Heart left ventricle (tissue), 16 donors: ENCODE results near the gene IVD. TPM values are rescaled to one million over a fixed set of nuclear protein-coding genes. Genes with fewer than 3 reads are reported as not detected.

Experiments used
- ATAC-seq, 4 donors: fragments of 200-7000 bp; cut with Tn5 transposase; one replicate each; pipeline ENCODE4 v1.9.1; 2020 to 2022; ENCODE audit warnings: moderate library complexity in 4 of 4, mild to moderate bottlenecking in 3 of 4, moderate number of reproducible peaks in 1 of 4
- DNase-seq, 5 donors: peaks; one replicate each; pipeline ENCODE4 v3.0.0-alpha.2; 2020
- H3K27ac ChIP-seq, 12 donors: fragments of 200-600 bp; sonication (generic) in 4 of 12; one replicate each; pipeline versions ENCODE4 v1.5.0 to v1.8.0; 2016 to 2022; ENCODE audit warnings: mild to moderate bottlenecking in 2 of 12
- H3K27me3 ChIP-seq, 9 donors: fragments of 200-600 bp; sonication (generic) in 2 of 9; one replicate each; pipeline versions ENCODE4 v1.5.1 to v1.8.0; 2016 to 2022; ENCODE audit warnings: mild to moderate bottlenecking in 3 of 9
- H3K36me3 ChIP-seq, 9 donors: fragments of 200-600 bp; sonication (generic) in 2 of 9; one replicate each; pipeline versions ENCODE4 v1.5.0 to v1.8.0; 2018 to 2022; ENCODE audit warnings: mild to moderate bottlenecking in 2 of 9
- H3K4me1 ChIP-seq, 12 donors: fragments of 200-600 bp; sonication (generic) in 4 of 12; one replicate each; pipeline versions ENCODE4 v1.5.0 to v1.8.0; 2016 to 2022; ENCODE audit warnings: mild to moderate bottlenecking in 3 of 12
- H3K4me3 ChIP-seq, 12 donors: fragments of 200-600 bp; sonication (generic) in 4 of 12; one replicate each; pipeline versions ENCODE4 v1.5.0 to v1.8.0; 2017 to 2022; ENCODE audit warnings: mild to moderate bottlenecking in 9 of 12, moderate library complexity in 4 of 12
- H3K9me3 ChIP-seq, 12 donors: fragments of 200-600 bp; sonication (generic) in 4 of 12; one replicate each; pipeline versions ENCODE4 v1.5.0 to v1.8.0; 2016 to 2022; ENCODE audit warnings: mild to moderate bottlenecking in 1 of 12
- CTCF ChIP-seq, 12 donors: fragments of 200-600 bp; sonication (generic) in 4 of 12; IDR thresholded peaks; one replicate each; pipeline versions ENCODE4 v1.5.0 to v1.8.0; 2018 to 2022; ENCODE audit warnings: antibody characterized with exemption in 12 of 12, mild to moderate bottlenecking in 5 of 12
- POLR2A ChIP-seq, 2 donors: fragments of 450-650 bp; IDR thresholded peaks; one replicate each; pipeline ENCODE4 v1.6.1; 2017; ENCODE audit warnings: antibody characterized with exemption in 2 of 2, mild to moderate bottlenecking in 2 of 2, moderate library complexity in 2 of 2
- WGBS, 4 donors: extraction: QIAGEN DNeasy Blood & Tissue Kit in 2 of 4; methylation state at CpG; one replicate each; pipeline versions ENCODE4 v1.1.5 to v1.1.7; 2013 to 2018; 5-methylcytosine and 5-hydroxymethylcytosine counted together
- intact Hi-C, 10 donors: fragments of 100-400 bp; cut with DNase I; formaldehyde crosslinking; loops; one replicate each; pipeline versions ENCODE4 v1.11.1 to v1.14.2; 2022
- polyA plus RNA-seq, 2 donors: library from polyadenylated mRNA; stranded (reverse); fragments of 200-250 nt; gene quantifications; one replicate each; pipeline ENCODE4 v1.2.3, GENCODE V29; 2013
- total RNA-seq, 9 donors: library from RNA; depleted of rRNA in 2 of 9; stranded (reverse); fragments of >200 nt in 2 of 9; fragmentation: NEBNext Ultra II Directional in 3 of 9; extraction: Animal tissue kit (Norgen Biotek cat#: 25700) in 3 of 9; gene quantifications; one replicate each; pipeline versions ENCODE4 v1.1.0 to v1.2.4, GENCODE V29; 2016 to 2023
- donor health status: ischemic (EF 13 %, LVEDD 7.1; RV severe dilation, severe dysfunction).
- donor health status: healthy with polysubstance abuse.
- donor health status: DM: no; HTN: yes; CAD: no.
- donor health status: DM: no; HTN: no; CAD: no.
- donor health status: ischemic (EF 25% LVEDD 6.9; RV normal size, moderate dysfunction).
- donor health status: ischemic (EF 25% LVEDD 5.7; RV mildly dilated, moderate dysfunction).
- donor health status: healthy.
- donor health status: DM: yes; HTN: yes; CAD: no.
- donor health status: ischemic (EF 35%, LVEDD 5.7; RV mildly dilated, moderate dysfunction).
- donor health status: nonischemic (EF 11% LVEDD 7.7; RV severe dilation, severe dysfunction).
- donor health status: DM: yes; HTN: yes; CAD: no.
- donor health status: PGD.
- donor health status: ischemic (EF 29% LVEDD 5.4; RV normal size, mild dysfunction).
- donor health status: nonischemic (EF 23%, LVEDD 6.1; RV moderate dilation, normal function).

The IVD gene
- total and polyA plus RNA-seq, 11 donors = 52.9 to 130 (median 95.1) TPM

DNA sequence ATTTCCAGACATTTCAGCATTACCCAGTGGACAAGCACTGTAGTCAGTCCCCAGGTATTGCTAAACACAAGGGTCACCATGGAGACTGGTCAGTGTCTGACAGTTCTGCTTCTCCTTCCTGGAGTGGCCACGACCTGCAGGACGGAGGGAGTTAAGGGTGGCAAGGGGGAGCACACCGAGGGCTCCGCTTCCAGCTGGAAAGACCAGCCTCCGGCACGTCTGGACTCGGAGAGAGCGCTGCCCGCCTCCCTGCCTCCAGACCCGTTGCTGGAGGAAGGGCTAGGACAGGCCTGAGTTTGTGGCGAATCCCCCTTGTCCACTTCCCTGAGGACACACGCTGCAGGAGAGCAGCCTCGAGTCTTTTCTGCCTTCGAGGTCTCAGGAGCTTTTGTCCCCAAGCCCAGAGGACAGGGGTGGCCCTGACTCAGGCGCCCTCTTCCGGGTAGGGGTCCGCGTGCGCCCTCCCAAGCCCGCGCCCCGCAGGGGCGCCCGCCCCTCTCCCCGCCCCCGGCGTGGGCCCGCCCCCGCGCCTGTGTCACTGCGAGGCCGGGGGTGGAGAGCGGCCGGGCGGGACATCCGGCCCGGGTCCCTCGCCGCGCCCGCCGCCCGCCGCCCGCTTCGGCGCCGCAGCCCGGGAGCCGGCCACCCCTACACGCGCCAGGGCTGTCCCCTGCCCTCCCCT is 65.0 kb downstream of the IVD start, which contains the start of gene CHST14:
Gene CHST14, plus strand, starts transcription at position 562 of the 682 bp plus-strand sequence. CDS start 230 bp downstream, outside the sequence.
- H3K4me1 ChIP-seq = peaks cover 0 to 26% (median 14%) of the 10 kb centered on the region in 12 donors
- DNase-seq = peak; percentile 57 to 82 (median 75)
- no peaks in the 10 kb centered on the region for H3K27me3 ChIP-seq
- WGBS, 4 donors = 0 to 1% (median 1%) methylated on average over 1 to 52 of the region's 52 CpGs
- intact Hi-C loops = loop anchor here in 1 of 10 donors (1.0 kb wide), 2 partner anchors 29 to 37 kb away; no protein-coding TSS in a partner anchor
- H3K9me3 ChIP-seq = no peaks in the 10 kb centered on the region
- peak; percentile 66 to 92 (median 86) for ATAC-seq
- H3K36me3 ChIP-seq = peaks cover 0 to 19% (median 15%) of the 10 kb centered on the region in 9 donors
- H3K27ac ChIP-seq = peak within 1 kb of the TSS; percentile 74 to 94 (median 89)
- TF ChIP-seq CTCF (IDR thresholded peaks at IDR 0.05) (no peak), POLR2A (IDR thresholded peaks at IDR 0.05) (peak in 1 of 2 donors; percentile 26)
- H3K4me3 ChIP-seq = peak within 1 kb of the TSS; percentile 71 to 95 (median 90)

Other genes starting within 250 kb of the IVD start
- gene BUB1B, start 244.7 kb upstream of the IVD start, total RNA-seq = 1 to 10 TPM in 4 of 9 donors, under 1 TPM in 4, not detected in 1; 0.46 to 6.4 (median 1.2) TPM
- gene BUB1B, start 244.7 kb upstream of the IVD start, polyA plus RNA-seq = under 1 TPM; 0.11 to 0.14 TPM
- 10 to 100 TPM in 2 of 9 donors, 1 to 10 TPM in 7; 5.0 to 17.4 (median 8.0) TPM for gene PAK6, start 166.7 kb upstream of the IVD start, total RNA-seq
- gene PAK6, start 166.7 kb upstream of the IVD start, polyA plus RNA-seq = 1 to 10 TPM in 1 of 2 donors, under 1 TPM in 1; 0.93 to 3.8 TPM
- gene ANKRD63, start 122.7 kb upstream of the IVD start, total RNA-seq = under 1 TPM in 5 of 9 donors, not detected in 4; 0.27 to 0.57 (median 0.45) TPM
- gene ANKRD63, start 122.7 kb upstream of the IVD start, polyA plus RNA-seq = not detected
- 10 to 100 TPM in 2 of 9 donors, 1 to 10 TPM in 7; 1.6 to 46.2 (median 4.8) TPM for gene PLCB2, start 97.9 kb upstream of the IVD start, total RNA-seq
- gene PLCB2, start 97.9 kb upstream of the IVD start, polyA plus RNA-seq = 1 to 10 TPM; 3.5 to 7.7 TPM
- gene INAFM2, start 82.1 kb upstream of the IVD start, total RNA-seq = 10 to 100 TPM; 28.6 to 92.7 (median 40.1) TPM
- 10 to 100 TPM; 27.9 to 34.8 TPM for gene INAFM2, start 82.1 kb upstream of the IVD start, polyA plus RNA-seq
- gene CCDC9B, start 64.9 kb upstream of the IVD start, total RNA-seq = 100 to 1,000 TPM in 7 of 9 donors, 10 to 100 TPM in 2; 54.1 to 165 (median 119) TPM
- gene CCDC9B, start 64.9 kb upstream of the IVD start, polyA plus RNA-seq = 100 to 1,000 TPM in 1 of 2 donors, 10 to 100 TPM in 1; 38.0 to 121 TPM
- gene PHGR1, start 54.8 kb upstream of the IVD start, total RNA-seq = not detected
- 1 to 10 TPM in 1 of 2 donors, under 1 TPM in 1; 0.71 to 1.4 TPM for gene PHGR1, start 54.8 kb upstream of the IVD start, polyA plus RNA-seq
- 1 to 10 TPM in 2 of 9 donors, under 1 TPM in 7; 0.13 to 1.1 (median 0.40) TPM for gene DISP2, start 47.6 kb upstream of the IVD start, total RNA-seq
- 1 to 10 TPM in 1 of 2 donors, under 1 TPM in 1; 0.10 to 1.8 TPM for gene DISP2, start 47.6 kb upstream of the IVD start, polyA plus RNA-seq
- 10 to 100 TPM in 4 of 9 donors, 1 to 10 TPM in 5; 8.9 to 20.1 (median 9.9) TPM for gene KNSTRN, start 23.1 kb upstream of the IVD start, total RNA-seq
- 10 to 100 TPM in 1 of 2 donors, 1 to 10 TPM in 1; 8.0 to 16.7 TPM for gene KNSTRN, start 23.1 kb upstream of the IVD start, polyA plus RNA-seq
- 10 to 100 TPM; 12.8 to 28.4 (median 16.1) TPM for gene BAHD1, start 35.2 kb downstream of the IVD start, total RNA-seq
- gene BAHD1, start 35.2 kb downstream of the IVD start, polyA plus RNA-seq = 10 to 100 TPM in 1 of 2 donors, 1 to 10 TPM in 1; 7.8 to 17.3 TPM
- gene CHST14, start 65.2 kb downstream of the IVD start, total RNA-seq = 10 to 100 TPM in 3 of 9 donors, 1 to 10 TPM in 6; 6.4 to 10.8 (median 8.6) TPM
- gene CHST14, start 65.2 kb downstream of the IVD start, polyA plus RNA-seq = 1 to 10 TPM; 6.0 to 6.2 TPM
- gene CCDC32, start 159.2 kb downstream of the IVD start, total RNA-seq = 10 to 100 TPM; 13.0 to 38.2 (median 23.6) TPM
- 10 to 100 TPM; 28.2 to 34.8 TPM for gene CCDC32, start 159.2 kb downstream of the IVD start, polyA plus RNA-seq
- 10 to 100 TPM in 2 of 9 donors, 1 to 10 TPM in 7; 5.8 to 11.0 (median 9.0) TPM for gene RPUSD2, start 163.5 kb downstream of the IVD start, total RNA-seq
- 1 to 10 TPM; 8.5 to 9.0 TPM for gene RPUSD2, start 163.5 kb downstream of the IVD start, polyA plus RNA-seq
- 1 to 10 TPM in 4 of 9 donors, under 1 TPM in 4, not detected in 1; 0.11 to 5.9 (median 1.0) TPM for gene KNL1, start 188.5 kb downstream of the IVD start, total RNA-seq
- under 1 TPM; 0.04 to 0.07 TPM for gene KNL1, start 188.5 kb downstream of the IVD start, polyA plus RNA-seq